Right atrium auricular region (tissue), 2 donors: ENCODE data around the gene SPAG5. TPM values are rescaled to one million over a fixed set of nuclear protein-coding genes. Genes with fewer than 3 reads are reported as not detected.

Experiments used
- DNase-seq: peaks from one replicate; pipeline ENCODE4 v3.0.0-alpha.2; 2019; ENCODE audit warnings: low spot score
- H3K27ac ChIP-seq, 2 donors: fragments of 200-600 bp; sonication (generic); 1 replicate in 1 of 2; 2 replicates in 1 of 2; pipeline ENCODE4 v1.5.1; 2016 to 2019
- H3K27me3 ChIP-seq, 2 donors: fragments of 200-600 bp; sonication (generic); one replicate each; pipeline versions ENCODE4 v1.5.1 to v1.6.0; 2017 to 2019
- H3K36me3 ChIP-seq: fragments of 200-600 bp; sonication (generic); one replicate; pipeline ENCODE4 v1.5.1; 2016
- H3K4me1 ChIP-seq, 2 donors: fragments of 200-600 bp; sonication (generic); one replicate each; pipeline versions ENCODE4 v1.5.1 to v1.6.0; 2017 to 2019
- H3K4me3 ChIP-seq, 2 donors: fragments of 200-600 bp; sonication (generic); 1 replicate in 1 of 2; 2 replicates in 1 of 2; pipeline ENCODE4 v1.5.1; 2017 to 2019; ENCODE audit warnings: mild to moderate bottlenecking in 1 of 2, moderate library complexity in 1 of 2
- H3K9me3 ChIP-seq, 2 donors: fragments of 200-600 bp; sonication (generic); one replicate each; pipeline ENCODE4 v1.5.1; 2019
- total RNA-seq, 2 donors: library from RNA; depleted of rRNA; stranded (reverse); fragments of >200 nt; gene quantifications; one replicate each; pipeline ENCODE4 v1.1.0, GENCODE V29; 2016
- TF ChIP-seq, protein P1 (sequence below), 2 donors: fragments of 200-600 bp; sonication (generic); IDR thresholded peaks; one replicate each; pipeline ENCODE4 v1.5.1; 2019; ENCODE audit warnings: antibody characterized with exemption in 2 of 2

Gene SPAG5
- total RNA-seq, 2 donors from 2014 or later: 0.98 to 1.1 TPM

- DNase-seq: no peak
- TF ChIP-seq, protein P1, sequence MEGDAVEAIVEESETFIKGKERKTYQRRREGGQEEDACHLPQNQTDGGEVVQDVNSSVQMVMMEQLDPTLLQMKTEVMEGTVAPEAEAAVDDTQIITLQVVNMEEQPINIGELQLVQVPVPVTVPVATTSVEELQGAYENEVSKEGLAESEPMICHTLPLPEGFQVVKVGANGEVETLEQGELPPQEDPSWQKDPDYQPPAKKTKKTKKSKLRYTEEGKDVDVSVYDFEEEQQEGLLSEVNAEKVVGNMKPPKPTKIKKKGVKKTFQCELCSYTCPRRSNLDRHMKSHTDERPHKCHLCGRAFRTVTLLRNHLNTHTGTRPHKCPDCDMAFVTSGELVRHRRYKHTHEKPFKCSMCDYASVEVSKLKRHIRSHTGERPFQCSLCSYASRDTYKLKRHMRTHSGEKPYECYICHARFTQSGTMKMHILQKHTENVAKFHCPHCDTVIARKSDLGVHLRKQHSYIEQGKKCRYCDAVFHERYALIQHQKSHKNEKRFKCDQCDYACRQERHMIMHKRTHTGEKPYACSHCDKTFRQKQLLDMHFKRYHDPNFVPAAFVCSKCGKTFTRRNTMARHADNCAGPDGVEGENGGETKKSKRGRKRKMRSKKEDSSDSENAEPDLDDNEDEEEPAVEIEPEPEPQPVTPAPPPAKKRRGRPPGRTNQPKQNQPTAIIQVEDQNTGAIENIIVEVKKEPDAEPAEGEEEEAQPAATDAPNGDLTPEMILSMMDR (IDR thresholded peaks at IDR 0.05): no peak
- H3K9me3 ChIP-seq: no peaks in the 10 kb centered on the region
- H3K36me3 ChIP-seq: no peaks in the 10 kb centered on the region
- no peak overlapping the region for H3K4me3 ChIP-seq
- H3K27me3 ChIP-seq: no peaks in the 10 kb centered on the region
- no peaks in the 10 kb centered on the region for H3K4me1 ChIP-seq
- no peak overlapping the region for H3K27ac ChIP-seq
Observed at GRCh38 chr17:28584434-28584833, 14.4 kb downstream of the SPAG5 start.

- H3K4me1 ChIP-seq: no peaks in the 10 kb centered on the region
- no peak for DNase-seq
- H3K36me3 ChIP-seq: no peaks in the 10 kb centered on the region
- H3K27ac ChIP-seq: no peak overlapping the region
- no peaks in the 10 kb centered on the region for H3K9me3 ChIP-seq
- no peaks in the 10 kb centered on the region for H3K27me3 ChIP-seq
- TF ChIP-seq, protein P1 (IDR thresholded peaks at IDR 0.05): no peak
- H3K4me3 ChIP-seq: no peak overlapping the region
Observed at GRCh38 chr17:28582513-28582912, 16.3 kb downstream of the SPAG5 start.

DNA sequence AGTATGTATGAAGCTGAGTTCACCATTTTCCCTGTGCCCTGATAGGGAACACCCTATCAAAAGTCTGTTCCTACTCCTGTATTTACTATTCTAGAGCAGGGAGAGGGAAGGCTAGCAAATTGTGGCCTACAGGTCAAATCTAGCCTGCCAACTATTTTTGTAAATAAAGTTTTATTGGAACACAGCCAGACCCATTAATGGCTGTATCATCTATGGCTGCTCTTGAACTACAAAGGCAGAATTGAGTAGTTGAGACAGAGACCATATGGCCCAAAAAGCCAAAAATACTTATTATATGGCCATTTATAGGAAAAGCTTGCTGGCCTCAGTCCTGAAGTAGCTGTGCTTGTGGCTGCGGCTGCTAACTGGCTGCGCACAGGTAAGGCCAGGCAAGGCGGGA lies 17.9 kb downstream of the SPAG5 start:
- no peaks in the 10 kb centered on the region for H3K27me3 ChIP-seq
- H3K4me1 ChIP-seq: peaks cover 0 to 7% of the 10 kb centered on the region in 2 donors
- H3K36me3 ChIP-seq: no peaks in the 10 kb centered on the region
- TF ChIP-seq, protein P1 (IDR thresholded peaks at IDR 0.05): no peak
- H3K4me3 ChIP-seq: no peak overlapping the region
- no peak for DNase-seq
- no peaks in the 10 kb centered on the region for H3K9me3 ChIP-seq
- no peak overlapping the region for H3K27ac ChIP-seq

DNA sequence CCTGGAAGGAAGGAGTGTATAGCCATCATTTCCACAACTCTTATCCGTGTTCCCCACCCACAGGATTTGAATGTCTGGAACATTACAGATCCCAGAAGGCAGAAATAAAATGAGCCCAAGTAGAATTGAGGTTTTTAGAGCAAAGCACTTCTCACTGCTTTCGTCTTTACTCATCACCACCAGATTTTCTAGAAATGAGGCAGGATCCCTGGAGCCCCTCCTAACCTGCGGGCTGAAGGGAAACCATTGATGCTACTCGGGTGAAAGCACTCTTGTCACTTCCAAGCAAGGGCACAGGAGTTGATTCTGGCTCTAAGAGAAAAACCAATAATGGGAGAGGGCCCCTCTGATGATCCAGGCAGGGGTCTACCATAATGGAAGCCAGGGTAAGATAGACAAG lies 19.3 kb downstream of the SPAG5 start:
- Histone ChIP-seq H3K4me1 (peaks cover 0 to 14% of the 10 kb centered on the region in 2 donors), H3K27me3 (no peaks in the 10 kb centered on the region), H3K4me3 (no peak overlapping the region), H3K27ac (no peak overlapping the region), H3K9me3 (no peaks in the 10 kb centered on the region), H3K36me3 (no peaks in the 10 kb centered on the region)
- TF ChIP-seq, protein P1 (IDR thresholded peaks at IDR 0.05): no peak
- no peak for DNase-seq

DNA sequence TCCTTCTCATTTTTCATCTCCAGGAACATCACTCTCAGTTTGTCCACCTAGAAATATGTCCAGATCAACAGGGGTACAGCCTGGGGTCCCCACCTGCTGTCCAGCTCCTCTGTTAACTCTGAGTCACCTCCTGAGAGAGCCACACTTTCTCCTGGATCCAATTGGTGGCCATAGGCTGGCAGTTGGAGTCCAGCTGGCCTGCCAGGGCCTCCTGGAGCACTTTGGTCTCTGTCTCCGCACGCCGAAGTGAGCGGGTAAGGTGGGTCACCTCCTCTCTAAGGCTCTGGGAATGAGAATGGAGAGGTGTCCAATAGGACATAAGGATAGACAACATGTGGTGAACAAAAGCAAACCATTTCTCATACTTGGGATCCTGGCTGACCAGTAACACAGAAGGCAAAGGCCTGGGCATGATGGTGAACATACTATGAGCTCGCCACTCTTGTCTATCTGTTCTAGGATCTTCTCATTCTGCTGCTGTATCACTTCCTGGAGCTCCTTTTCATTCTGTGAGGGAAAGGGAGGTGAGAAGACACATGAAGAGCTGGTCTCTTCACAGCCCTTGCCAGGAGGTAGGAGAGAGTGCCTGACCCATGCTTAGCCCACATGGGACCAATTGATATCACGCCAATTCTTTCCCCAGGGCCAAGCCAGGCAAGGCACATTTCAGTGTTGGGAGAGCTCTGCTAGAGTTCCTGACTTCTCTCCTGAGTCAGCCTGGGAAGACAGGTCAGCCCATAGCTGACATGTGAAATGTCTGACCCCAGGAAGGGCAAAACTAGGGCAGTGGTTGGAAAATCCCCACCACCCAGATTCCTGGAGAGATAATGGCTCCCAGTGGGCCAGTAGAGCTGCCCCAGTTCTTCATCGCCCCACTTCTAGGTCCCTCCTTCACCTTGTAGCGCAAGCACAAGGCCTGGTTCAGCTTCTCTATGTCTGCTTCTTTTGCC lies 20.3 kb downstream of the SPAG5 start:
- H3K36me3 ChIP-seq: peaks cover 6% of the 10 kb centered on the region
- TF ChIP-seq, protein P1 (IDR thresholded peaks at IDR 0.05): no peak
- H3K27ac ChIP-seq: no peak overlapping the region
- H3K4me3 ChIP-seq: no peak overlapping the region
- H3K9me3 ChIP-seq: no peaks in the 10 kb centered on the region
- no peak for DNase-seq
- peaks cover 0 to 22% of the 10 kb centered on the region in 2 donors for H3K4me1 ChIP-seq
- H3K27me3 ChIP-seq: no peaks in the 10 kb centered on the region
